Muscle layer of duodenum (tissue), 2 donors: ENCODE results near the gene HDAC8.
A peak's percentile ranks its signal among the peaks of the same experiment; 100 is the strongest.

ENCODE experiments used
- H3K27ac ChIP-seq: one replicate; pipeline ENCODE4 v1.7.0; 2013; ENCODE audit warnings: mild to moderate bottlenecking, low read length
- H3K27me3 ChIP-seq: one replicate; pipeline ENCODE4 v1.7.0; 2013; ENCODE audit warnings: low read depth, mild to moderate bottlenecking, control low read depth, low read length
- H3K36me3 ChIP-seq, 2 donors: one replicate each; pipeline ENCODE4 v1.7.0; 2013; ENCODE audit warnings: low read length in 2 of 2, control low read depth in 1 of 2, mild to moderate bottlenecking in 1 of 2; ENCODE audit not compliant: insufficient read depth in 2 of 2, control insufficient read depth in 1 of 2
- H3K4me1 ChIP-seq, 2 donors: one replicate each; pipeline ENCODE4 v1.7.0; 2013; ENCODE audit warnings: low read length in 2 of 2, mild to moderate bottlenecking in 2 of 2, control low read depth in 1 of 2, moderate library complexity in 1 of 2; ENCODE audit not compliant: insufficient read depth in 2 of 2, control insufficient read depth in 1 of 2
- H3K4me3 ChIP-seq, 2 donors: one replicate each; pipeline ENCODE4 v1.7.0; 2013; ENCODE audit warnings: low read length in 2 of 2, low read depth in 1 of 2, mild to moderate bottlenecking in 1 of 2
- H3K9me3 ChIP-seq, 2 donors: one replicate each; pipeline ENCODE4 v1.7.0; 2013; ENCODE audit warnings: low read length in 2 of 2, control low read depth in 1 of 2, mild to moderate bottlenecking in 1 of 2; ENCODE audit not compliant: control insufficient read depth in 1 of 2
- donor health status: healthy.

The HDAC8 gene

GRCh38 chrX:72314881-72315280, 257.8 kb downstream of the HDAC8 start:
- Histone ChIP-seq H3K27me3 (no peaks in the 10 kb centered on the region), H3K27ac (no peak overlapping the region), H3K4me3 (no peak overlapping the region), H3K9me3 (no peaks in the 10 kb centered on the region), H3K4me1 (peaks cover 0 to 9% of the 10 kb centered on the region in 2 donors), H3K36me3 (no peaks in the 10 kb centered on the region)

GRCh38 chrX:72313707-72314641, 258.7 kb downstream of the HDAC8 start:
- peaks cover 7 to 13% of the 10 kb centered on the region in 2 donors for H3K4me1 ChIP-seq
- no peaks in the 10 kb centered on the region for H3K27me3 ChIP-seq
- no peak overlapping the region for H3K27ac ChIP-seq
- H3K4me3 ChIP-seq = no peak overlapping the region
- no peaks in the 10 kb centered on the region for H3K36me3 ChIP-seq
- H3K9me3 ChIP-seq = no peaks in the 10 kb centered on the region

DNA sequence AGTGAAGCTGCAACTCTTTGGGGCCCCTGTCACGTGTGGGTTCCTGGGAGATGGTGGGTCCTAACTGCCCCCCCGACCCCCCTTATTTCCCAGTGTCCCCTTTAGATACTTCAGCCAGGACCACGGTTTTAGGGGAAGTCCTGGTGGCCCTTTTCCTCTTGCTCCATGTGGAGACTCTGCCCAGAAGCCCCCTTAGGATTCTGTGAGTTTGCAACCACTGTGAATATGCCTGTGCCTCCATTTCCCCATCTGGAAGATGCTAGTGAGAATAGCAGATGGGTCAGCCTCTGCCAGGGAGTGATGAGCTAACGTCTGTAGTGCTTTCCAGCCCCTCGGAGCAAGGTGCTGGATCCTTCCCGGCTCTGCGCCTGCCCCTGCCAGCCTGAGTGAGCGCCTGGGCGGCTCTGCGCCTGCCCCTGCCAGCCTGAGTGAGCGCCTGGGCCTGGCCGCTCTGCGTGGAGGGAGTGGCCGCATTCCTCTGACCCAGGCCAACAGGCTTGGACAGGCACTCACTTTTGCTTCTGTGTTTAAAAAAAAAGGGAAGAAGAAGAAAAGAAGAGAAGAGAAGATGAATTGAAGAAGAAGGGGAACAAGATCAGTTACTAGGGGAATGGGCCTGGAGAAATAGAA, 260.2 kb downstream of the HDAC8 start:
- Histone ChIP-seq H3K27me3 (no peaks in the 10 kb centered on the region), H3K27ac (no peak overlapping the region), H3K4me3 (no peak overlapping the region), H3K9me3 (no peaks in the 10 kb centered on the region), H3K36me3 (no peaks in the 10 kb centered on the region), H3K4me1 (peaks cover 7 to 16% of the 10 kb centered on the region in 2 donors)

DNA sequence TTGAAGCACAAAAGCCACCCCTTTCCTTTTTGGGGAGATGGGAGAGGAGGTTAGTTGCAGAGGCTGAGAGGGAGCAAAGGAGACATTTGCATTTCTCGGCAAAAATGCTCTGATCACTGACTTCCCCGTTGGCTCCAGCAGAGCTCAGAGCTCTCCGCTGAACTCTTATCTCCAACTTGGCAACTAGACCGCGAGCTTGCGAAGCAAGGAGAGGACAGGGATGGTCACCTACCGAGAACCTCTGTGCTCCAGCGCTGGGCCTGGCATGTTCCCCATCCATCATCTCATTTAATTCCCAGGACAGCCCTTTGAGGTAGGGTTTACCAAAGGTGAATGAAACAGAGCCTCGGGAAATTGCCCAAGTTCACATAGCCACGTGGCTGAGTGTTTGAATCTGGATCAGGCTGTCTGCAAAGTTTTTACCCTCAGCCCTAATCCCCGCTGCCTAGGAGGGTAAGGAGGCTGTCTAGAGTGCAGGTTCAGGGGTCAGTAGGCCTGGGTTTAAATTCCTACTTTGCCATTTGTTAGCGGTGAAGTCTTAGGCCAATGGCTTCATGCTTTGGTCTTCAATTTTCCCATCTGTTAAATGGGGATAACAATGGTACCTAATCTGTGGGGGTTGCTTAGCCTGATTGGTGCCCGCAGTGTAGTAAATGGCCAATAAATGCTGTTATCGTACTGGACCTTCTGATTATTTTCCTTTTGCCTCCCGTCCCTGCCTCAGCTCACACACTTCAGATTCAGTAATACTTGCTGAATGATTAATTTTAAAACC, 263.2 kb downstream of the HDAC8 start:
- peaks cover 7 to 17% of the 10 kb centered on the region in 2 donors for H3K4me1 ChIP-seq
- no peak overlapping the region for H3K27ac ChIP-seq
- H3K9me3 ChIP-seq = no peaks in the 10 kb centered on the region
- H3K27me3 ChIP-seq = no peaks in the 10 kb centered on the region
- H3K36me3 ChIP-seq = no peaks in the 10 kb centered on the region
- H3K4me3 ChIP-seq = peak overlapping the region; percentile 47 to 67

DNA sequence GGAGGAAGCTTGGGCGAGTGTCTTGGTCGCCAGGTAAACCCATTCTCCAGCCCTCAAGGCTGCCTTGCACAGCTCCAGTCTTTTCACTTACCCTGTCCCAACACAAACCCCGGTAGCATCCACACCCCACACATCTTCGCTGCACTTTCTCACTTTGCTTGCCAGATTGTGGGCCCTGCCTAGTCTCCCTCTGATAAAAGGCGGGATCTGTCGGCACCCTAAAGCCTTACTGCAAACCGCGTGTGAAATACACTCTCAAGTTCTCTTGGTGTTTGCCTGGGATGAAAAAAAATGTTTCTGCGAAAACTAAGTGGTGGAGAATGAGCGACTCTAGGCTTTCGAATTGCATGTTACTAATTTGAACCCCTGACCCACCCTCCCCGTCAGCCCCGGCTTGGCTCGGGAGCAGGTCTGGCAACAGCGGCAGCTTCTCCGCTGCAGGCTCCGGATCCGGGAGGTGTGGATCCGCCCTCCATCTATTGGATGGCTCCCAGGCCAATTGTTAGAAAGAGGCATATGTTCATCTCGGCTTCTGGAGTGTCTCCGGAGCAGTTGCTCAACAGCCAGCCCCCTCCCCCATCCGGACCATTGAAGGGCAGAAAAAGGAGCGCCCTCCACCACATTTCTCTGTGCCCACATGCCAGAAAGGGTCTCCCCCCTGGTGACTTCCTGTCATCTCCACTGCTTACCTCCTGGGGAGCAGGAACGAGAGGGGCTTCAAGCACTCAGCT, 263.9 kb downstream of the HDAC8 start:
- Histone ChIP-seq H3K36me3 (no peaks in the 10 kb centered on the region), H3K27me3 (no peaks in the 10 kb centered on the region), H3K9me3 (no peaks in the 10 kb centered on the region), H3K4me1 (peaks cover 7 to 13% of the 10 kb centered on the region in 2 donors), H3K27ac (no peak overlapping the region), H3K4me3 (peak overlapping the region; percentile 47 to 67)

- Histone ChIP-seq H3K36me3 (no peaks in the 10 kb centered on the region), H3K4me3 (peak overlapping the region; percentile 47 to 67), H3K9me3 (no peaks in the 10 kb centered on the region), H3K27ac (no peak overlapping the region), H3K27me3 (no peaks in the 10 kb centered on the region), H3K4me1 (peaks cover 7 to 9% of the 10 kb centered on the region in 2 donors)
Measured at GRCh38 chrX:72308209-72308565, 264.5 kb downstream of the HDAC8 start.

GRCh38 chrX:72307646-72308051, 265.0 kb downstream of the HDAC8 start:
- peaks cover 7 to 8% of the 10 kb centered on the region in 2 donors for H3K4me1 ChIP-seq
- no peak overlapping the region for H3K27ac ChIP-seq
- H3K27me3 ChIP-seq = no peaks in the 10 kb centered on the region
- H3K36me3 ChIP-seq = no peaks in the 10 kb centered on the region
- H3K4me3 ChIP-seq = peak overlapping the region; percentile 50 to 68
- no peaks in the 10 kb centered on the region for H3K9me3 ChIP-seq

GRCh38 chrX:72306851-72307645, 265.6 kb downstream of the HDAC8 start:
- H3K27me3 ChIP-seq = no peaks in the 10 kb centered on the region

DNA sequence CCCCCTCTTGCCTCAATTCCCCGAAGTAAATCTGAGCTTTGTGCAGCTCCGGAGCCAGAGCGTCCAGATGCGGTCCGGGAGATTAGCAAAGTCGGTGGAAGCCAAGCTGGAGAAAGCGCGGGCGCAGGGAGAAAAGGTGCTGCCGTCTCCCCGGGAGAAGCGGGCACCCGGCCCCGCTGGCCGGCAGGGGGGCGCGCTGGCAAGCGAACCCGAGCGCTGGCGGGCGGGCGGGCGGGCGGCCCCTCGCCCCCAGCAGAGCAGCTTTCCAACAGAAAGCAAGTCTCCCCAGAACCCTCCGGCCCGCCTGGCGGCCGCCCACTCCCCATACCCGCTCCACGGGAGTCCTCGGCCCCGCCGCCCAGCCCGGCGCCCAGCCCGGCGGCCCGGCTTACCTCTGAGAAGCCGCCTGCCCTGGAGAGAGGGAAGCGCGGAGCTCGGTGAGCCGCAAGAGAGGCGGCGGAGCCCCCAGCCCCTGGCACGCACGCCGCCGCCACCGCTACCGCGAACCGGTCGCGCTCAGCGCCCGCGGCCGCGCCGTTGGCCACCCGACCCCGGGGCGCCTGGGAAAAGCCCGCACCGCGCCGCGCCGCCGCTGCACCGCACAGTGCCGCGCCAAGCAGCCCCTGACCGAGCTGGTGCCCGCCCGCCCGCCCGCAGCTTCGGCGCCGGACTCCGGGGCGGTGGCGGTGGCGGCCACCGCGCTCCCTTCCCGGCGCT, 266.4 kb downstream of the HDAC8 start:
- no peaks in the 10 kb centered on the region for H3K9me3 ChIP-seq
- H3K4me3 ChIP-seq = peak overlapping the region; percentile 50 to 68
- no peaks in the 10 kb centered on the region for H3K27me3 ChIP-seq
- no peak overlapping the region for H3K27ac ChIP-seq
- no peaks in the 10 kb centered on the region for H3K36me3 ChIP-seq
- peaks cover 7 to 8% of the 10 kb centered on the region in 2 donors for H3K4me1 ChIP-seq

More at GRCh38 chrX:72306851-72307645, 265.6 kb downstream of the HDAC8 start:
- Histone ChIP-seq H3K4me3 (peak overlapping the region; percentile 50 to 68), H3K36me3 (no peaks in the 10 kb centered on the region), H3K9me3 (no peaks in the 10 kb centered on the region), H3K4me1 (peaks cover 7 to 8% of the 10 kb centered on the region in 2 donors), H3K27ac (no peak overlapping the region)
